HG02642 (cell line): ENCODE data around the gene TACC3.

Source experiments
- ATAC-seq: cut with Tn5 transposase; IDR thresholded peaks from one replicate; pipeline ENCODE4 v1.9.1; 2021; ENCODE audit warnings: mild to moderate bottlenecking; ENCODE audit not compliant: unreplicated experiment, poor library complexity

TACC3 gene

GRCh38 chr4:1786544-1787362 lies 65.4 kb downstream of the TACC3 start:
- ATAC-seq, result no peak

- no peak for ATAC-seq
These were observed 66.2 kb downstream of the TACC3 start for GRCh38 chr4:1787411-1788077.

GRCh38 chr4:1788254-1788973 lies 67.1 kb downstream of the TACC3 start:
- no peak for ATAC-seq

GRCh38 chr4:1789552-1789951 lies 68.2 kb downstream of the TACC3 start:
- no peak for ATAC-seq

GRCh38 chr4:1790005-1790404 lies 68.7 kb downstream of the TACC3 start:
- no peak for ATAC-seq

- no peak for ATAC-seq
These were observed 71.0 kb downstream of the TACC3 start for GRCh38 chr4:1792158-1792831.

GRCh38 chr4:1792832-1793495 lies 71.6 kb downstream of the TACC3 start, which contains the start of gene FGFR3:
FGFR3 (plus strand) TSS chr4:1793293; CDS start chr4:1793935, 642 bp downstream.
- ATAC-seq, result no peak

GRCh38 chr4:1793496-1793840 lies 72.1 kb downstream of the TACC3 start:
- ATAC-seq, result no peak

- ATAC-seq, result no peak
These were observed 72.9 kb downstream of the TACC3 start for GRCh38 chr4:1793940-1794808.
